Astrocyte (in vitro differentiated cells and primary cell): ENCODE data around the gene AZI2.

Experiments
- CTCF ChIP-seq: IDR thresholded peaks from 2 replicates; pipeline ENCODE4 v1.5.1; 2011; ENCODE audit warnings: low read depth, mild to moderate bottlenecking, inconsistent platforms, low read length, moderate library complexity; ENCODE audit not compliant: insufficient read depth
- EZH2 ChIP-seq: IDR thresholded peaks from 2 replicates; pipeline ENCODE4 v1.6.1; 2012; ENCODE audit warnings: mild to moderate bottlenecking, low read length, inconsistent platforms; ENCODE audit not compliant: insufficient read depth

GRCh38 chr3:28347374-28348264 is 1.0 kb downstream of the AZI2 start:
- TF ChIP-seq CTCF = no peak
- no peak for TF ChIP-seq EZH2
